Choroid plexus epithelial cell (primary cell): ENCODE measurements around the gene FRY.

Experiments used
- DNase-seq: peaks from one replicate; pipeline ENCODE4 v3.0.0-alpha.2; 2010; ENCODE audit warnings: low read depth
- H3K4me3 ChIP-seq: 2 replicates; pipeline ENCODE4 v1.5.1; 2011; ENCODE audit warnings: low read depth, mild to moderate bottlenecking, control low read depth, low read length, moderate library complexity
- TF ChIP-seq, protein P1 (sequence below): conservative IDR thresholded peaks from 2 replicates; pipeline ENCODE4 v1.5.1; 2011; ENCODE audit warnings: low read depth, mild to moderate bottlenecking, control low read depth, inconsistent platforms, low read length, moderate library complexity

Gene FRY

DNA sequence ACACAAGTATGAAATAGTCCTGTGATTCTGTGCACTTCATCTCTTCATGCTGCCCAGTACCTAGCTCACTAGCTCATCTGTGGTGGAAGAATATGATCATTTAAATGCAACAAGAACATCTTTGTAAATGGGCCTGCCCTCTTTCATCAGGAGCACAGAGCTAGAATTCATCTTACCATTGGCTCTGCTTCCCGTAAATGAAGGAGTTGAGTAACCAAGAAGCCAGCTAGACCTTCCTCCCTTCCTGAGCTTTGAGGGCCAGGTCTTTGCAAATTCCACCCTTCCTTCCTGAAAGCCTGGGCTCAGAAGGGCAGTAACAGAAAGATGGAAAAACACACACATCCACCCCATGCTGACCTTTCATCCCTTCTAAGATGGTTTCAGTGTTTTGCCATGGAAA lies 82.0 kb downstream of the FRY start:
- TF ChIP-seq, protein P1, sequence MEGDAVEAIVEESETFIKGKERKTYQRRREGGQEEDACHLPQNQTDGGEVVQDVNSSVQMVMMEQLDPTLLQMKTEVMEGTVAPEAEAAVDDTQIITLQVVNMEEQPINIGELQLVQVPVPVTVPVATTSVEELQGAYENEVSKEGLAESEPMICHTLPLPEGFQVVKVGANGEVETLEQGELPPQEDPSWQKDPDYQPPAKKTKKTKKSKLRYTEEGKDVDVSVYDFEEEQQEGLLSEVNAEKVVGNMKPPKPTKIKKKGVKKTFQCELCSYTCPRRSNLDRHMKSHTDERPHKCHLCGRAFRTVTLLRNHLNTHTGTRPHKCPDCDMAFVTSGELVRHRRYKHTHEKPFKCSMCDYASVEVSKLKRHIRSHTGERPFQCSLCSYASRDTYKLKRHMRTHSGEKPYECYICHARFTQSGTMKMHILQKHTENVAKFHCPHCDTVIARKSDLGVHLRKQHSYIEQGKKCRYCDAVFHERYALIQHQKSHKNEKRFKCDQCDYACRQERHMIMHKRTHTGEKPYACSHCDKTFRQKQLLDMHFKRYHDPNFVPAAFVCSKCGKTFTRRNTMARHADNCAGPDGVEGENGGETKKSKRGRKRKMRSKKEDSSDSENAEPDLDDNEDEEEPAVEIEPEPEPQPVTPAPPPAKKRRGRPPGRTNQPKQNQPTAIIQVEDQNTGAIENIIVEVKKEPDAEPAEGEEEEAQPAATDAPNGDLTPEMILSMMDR: no peak
- no peak overlapping the region for H3K4me3 ChIP-seq
- DNase-seq: no peak

DNA sequence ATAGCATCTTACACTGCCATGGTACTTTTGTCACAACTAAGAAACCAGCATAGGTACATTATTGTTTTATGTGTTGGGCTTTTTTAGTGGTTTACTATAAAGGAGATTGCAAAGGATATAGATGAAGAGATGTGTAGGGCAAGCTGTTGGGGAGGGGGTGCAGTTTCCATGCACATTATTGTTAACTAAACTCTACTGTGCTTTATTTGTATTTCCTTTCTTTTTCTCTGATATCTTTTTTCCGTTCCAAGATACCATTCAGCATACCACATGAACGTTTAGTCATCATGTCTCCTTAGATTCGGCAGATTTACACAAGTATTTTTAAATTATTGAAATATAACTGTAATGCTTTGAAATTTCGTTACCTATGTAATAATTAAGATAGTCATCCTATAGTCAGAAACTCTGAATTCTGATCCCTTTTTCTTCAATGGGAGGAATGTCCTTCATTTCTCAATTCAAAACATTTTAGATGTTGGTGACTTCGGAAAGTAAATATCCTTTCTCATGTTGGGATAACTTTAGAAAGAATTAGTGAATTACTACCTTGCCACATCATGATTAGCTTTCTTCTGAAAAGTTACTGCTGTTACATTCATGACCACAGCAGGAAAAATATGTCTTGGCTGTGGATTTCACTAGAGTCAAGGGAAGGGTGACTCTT lies 82.8 kb downstream of the FRY start:
- no peak for DNase-seq
- H3K4me3 ChIP-seq: no peak overlapping the region
- TF ChIP-seq, protein P1: no peak

DNA sequence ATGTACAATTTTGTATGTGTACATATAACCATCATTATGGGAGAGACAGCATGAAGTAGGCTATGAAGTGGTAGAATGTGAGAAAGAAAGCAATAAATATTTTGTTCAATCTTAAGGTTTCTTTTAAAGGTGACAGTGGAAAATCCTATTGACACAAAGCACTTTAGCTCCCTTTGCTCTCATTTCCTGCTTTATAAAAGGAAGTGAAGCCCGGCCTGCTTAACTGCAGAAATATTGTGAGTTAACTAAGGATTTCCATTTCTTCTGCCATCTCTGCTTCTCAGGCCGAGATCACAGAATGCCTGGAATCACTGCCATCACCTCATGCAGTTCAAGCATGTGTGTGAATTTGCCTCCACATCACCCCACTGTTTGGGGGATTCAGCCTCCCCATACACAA lies 83.5 kb downstream of the FRY start:
- no peak overlapping the region for H3K4me3 ChIP-seq
- TF ChIP-seq, protein P1: no peak
- no peak for DNase-seq

DNA sequence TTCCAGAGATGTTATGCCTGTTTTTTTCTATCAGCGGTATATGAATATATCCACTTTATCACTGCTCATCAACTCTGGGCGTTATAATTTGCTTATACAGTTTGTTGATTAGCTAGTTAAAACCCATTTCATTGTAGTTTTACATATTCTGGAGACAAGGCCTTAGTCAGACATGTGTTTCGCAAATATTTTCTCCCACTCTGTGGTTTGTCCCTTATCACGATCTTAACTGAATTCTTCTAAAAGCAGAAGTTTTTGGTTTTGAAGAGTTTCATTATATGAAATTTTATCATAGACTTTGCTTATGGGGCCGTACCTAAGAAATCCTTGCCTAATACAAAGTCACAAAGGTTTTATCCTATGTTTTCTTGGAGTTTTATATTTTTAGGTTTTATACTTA lies 84.6 kb downstream of the FRY start:
- peak; percentile 32 for DNase-seq
- TF ChIP-seq, protein P1: no peak

DNA sequence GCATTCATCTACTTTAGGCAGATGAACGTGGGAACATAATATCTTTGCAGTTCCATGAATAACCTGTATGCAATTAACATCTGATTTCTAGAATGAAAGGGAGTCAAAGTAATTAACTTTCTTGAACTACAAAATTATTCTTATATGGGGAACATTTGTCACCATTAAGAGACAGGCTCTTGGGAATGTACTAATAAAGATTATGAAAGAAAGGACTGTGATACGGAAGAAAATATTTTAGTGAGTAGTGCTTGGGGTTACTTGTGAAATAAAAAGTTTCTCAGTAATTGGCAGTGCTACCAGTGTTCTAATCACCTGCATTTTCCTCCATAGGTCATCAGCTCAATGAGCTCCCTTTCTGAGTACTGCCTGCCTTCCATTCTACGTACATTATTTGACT lies 85.4 kb downstream of the FRY start:
- H3K4me3 ChIP-seq: no peak overlapping the region
- DNase-seq: no peak
- TF ChIP-seq, protein P1: no peak

More for the DNA sequence above, 84.6 kb downstream of the FRY start:
- no peak overlapping the region for H3K4me3 ChIP-seq

DNA sequence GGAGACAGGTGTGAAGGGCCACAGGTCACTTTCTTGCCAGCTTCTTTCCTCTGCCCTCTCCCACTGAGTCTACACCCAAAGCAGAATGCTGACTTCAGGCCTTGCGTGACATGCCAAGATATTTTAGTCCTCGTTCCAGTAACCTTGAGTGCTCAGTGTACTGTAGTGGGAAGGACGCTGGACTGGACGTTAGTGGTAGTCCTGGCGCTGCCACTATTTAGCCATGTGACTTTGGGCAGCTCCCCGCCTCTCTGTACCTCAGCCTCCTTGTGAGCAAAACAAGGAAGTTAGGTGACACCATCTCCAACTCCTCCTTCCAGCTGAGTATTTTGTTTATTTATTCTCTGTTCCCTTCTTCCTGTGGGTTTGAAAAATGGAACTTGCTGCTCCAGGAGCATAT lies 86.1 kb downstream of the FRY start:
- TF ChIP-seq, protein P1: no peak
- H3K4me3 ChIP-seq: no peak overlapping the region
- peak; percentile 23 for DNase-seq

DNA sequence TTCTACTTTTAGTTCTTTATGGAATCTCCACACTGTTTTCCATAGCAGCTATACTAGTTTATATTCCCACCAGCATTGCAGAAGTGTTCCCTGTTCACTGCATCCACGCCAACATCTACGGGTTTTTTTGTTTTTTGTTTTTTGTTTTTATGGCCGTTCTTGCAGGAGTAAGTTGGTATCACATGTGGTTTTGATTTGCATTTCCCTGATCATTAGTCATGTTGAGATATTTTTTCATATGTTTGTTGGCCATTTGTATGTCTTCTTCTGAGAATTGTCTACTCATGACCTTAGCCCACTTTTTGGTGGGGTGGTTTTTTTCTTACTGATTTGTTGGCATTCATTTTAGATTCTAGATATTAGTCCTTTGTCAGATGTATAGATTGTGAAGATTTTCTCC lies 89.7 kb downstream of the FRY start:
- TF ChIP-seq, protein P1: no peak
- no peak for DNase-seq

More for the DNA sequence above, 89.7 kb downstream of the FRY start:
- H3K4me3 ChIP-seq: no peak overlapping the region
